NCI-H2196 treated with DMSO at 0.1 percent for 48 hours (cell line): ENCODE data around the gene ANGPTL2.

ENCODE experiments used
- DNase-seq: peaks from one replicate; lab custom pipeline; 2025; ENCODE audit not compliant: unreplicated experiment; lab: John Stamatoyannopoulos, UW

Gene ANGPTL2

GRCh38 chr9:127079446-127080140 is 42.8 kb downstream of the ANGPTL2 start:
- DNase-seq, result no peak

GRCh38 chr9:127078988-127079387 is 43.4 kb downstream of the ANGPTL2 start:
- no peak for DNase-seq

GRCh38 chr9:127078336-127078735 is 44.1 kb downstream of the ANGPTL2 start:
- no peak for DNase-seq

- no peak for DNase-seq
These were observed 44.8 kb downstream of the ANGPTL2 start for GRCh38 chr9:127077644-127077946.

- no peak for DNase-seq
These were observed 45.4 kb downstream of the ANGPTL2 start for GRCh38 chr9:127076860-127077643.

GRCh38 chr9:127075624-127076372 is 46.6 kb downstream of the ANGPTL2 start:
- no peak for DNase-seq

GRCh38 chr9:127074561-127075548 is 47.6 kb downstream of the ANGPTL2 start:
- peak; percentile 45 for DNase-seq

- DNase-seq, result no peak
These were observed 54.7 kb downstream of the ANGPTL2 start for GRCh38 chr9:127067603-127068220.

GRCh38 chr9:127066851-127067136 is 55.6 kb downstream of the ANGPTL2 start:
- no peak for DNase-seq

GRCh38 chr9:127066060-127066850 is 56.2 kb downstream of the ANGPTL2 start:
- DNase-seq, result no peak

- DNase-seq, result no peak
These were observed 56.8 kb downstream of the ANGPTL2 start for GRCh38 chr9:127065592-127065991.

- DNase-seq, result no peak
These were observed 58.1 kb downstream of the ANGPTL2 start for GRCh38 chr9:127064335-127064734.

GRCh38 chr9:127061411-127061810 is 61.0 kb downstream of the ANGPTL2 start:
- no peak for DNase-seq

GRCh38 chr9:127059765-127060361 is 62.6 kb downstream of the ANGPTL2 start:
- DNase-seq, result no peak

- no peak for DNase-seq
These were observed 63.4 kb downstream of the ANGPTL2 start for GRCh38 chr9:127059030-127059429.

GRCh38 chr9:127058645-127059021 is 63.8 kb downstream of the ANGPTL2 start:
- no peak for DNase-seq

- no peak for DNase-seq
These were observed 64.3 kb downstream of the ANGPTL2 start for GRCh38 chr9:127058011-127058644.

GRCh38 chr9:127056446-127056845 is 66.0 kb downstream of the ANGPTL2 start:
- no peak for DNase-seq
